HG03108 (cell line): ENCODE data around the gene PCSK1.
A peak's percentile ranks its signal among the peaks of the same experiment; 100 is the strongest.

Experiments used
- ATAC-seq: cut with Tn5 transposase; IDR thresholded peaks from one replicate; pipeline ENCODE4 v1.9.1; 2021; ENCODE audit warnings: moderate library complexity; ENCODE audit not compliant: unreplicated experiment

PCSK1 gene

GRCh38 chr5:96433066-96433447, at the start of gene PCSK1:
Gene PCSK1 (minus strand): TSS chr5:96433248. CDS start chr5:96433042, 206 bp downstream.
- ATAC-seq = no peak

DNA sequence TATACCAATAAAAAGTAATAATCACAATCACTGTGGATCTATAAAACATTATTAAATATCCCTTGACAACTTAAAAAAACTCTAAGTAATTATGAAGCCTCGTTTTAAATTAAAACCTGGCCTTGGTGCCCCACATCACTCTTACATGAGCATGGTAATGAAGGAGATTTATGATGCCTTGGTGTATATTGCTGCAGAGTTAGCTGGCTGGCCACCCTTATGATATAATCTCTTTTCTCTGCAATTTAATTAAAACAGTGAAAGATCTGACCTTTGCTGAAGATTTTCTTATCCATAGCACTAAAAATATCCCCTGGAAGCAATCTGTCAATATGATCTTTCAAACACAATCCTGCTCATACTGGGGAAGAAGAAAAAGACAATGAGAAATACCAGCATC, 48.8 kb upstream of the PCSK1 start:
- ATAC-seq = no peak

- no peak for ATAC-seq
Observed at GRCh38 chr5:96481009-96481786, 48.1 kb upstream of the PCSK1 start.

DNA sequence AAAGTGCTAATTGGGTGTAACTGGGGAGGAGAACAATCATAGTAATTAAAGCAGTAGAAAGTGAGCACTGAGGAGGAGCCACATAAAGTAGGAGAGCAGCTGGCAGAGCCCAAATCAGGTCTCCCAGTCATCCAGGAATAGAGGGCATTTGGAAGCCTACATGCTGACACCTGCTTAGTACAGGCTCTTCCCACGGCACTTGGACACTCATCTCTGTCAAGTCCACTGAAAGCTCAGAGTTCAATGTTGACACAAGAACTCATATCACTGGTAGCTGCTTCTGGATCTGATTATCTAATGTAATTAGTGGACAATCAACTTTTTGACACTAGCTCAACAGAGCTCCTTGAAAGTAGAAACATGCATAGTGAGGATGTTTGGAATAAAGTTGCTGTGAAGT, 45.9 kb upstream of the PCSK1 start:
- no peak for ATAC-seq

DNA sequence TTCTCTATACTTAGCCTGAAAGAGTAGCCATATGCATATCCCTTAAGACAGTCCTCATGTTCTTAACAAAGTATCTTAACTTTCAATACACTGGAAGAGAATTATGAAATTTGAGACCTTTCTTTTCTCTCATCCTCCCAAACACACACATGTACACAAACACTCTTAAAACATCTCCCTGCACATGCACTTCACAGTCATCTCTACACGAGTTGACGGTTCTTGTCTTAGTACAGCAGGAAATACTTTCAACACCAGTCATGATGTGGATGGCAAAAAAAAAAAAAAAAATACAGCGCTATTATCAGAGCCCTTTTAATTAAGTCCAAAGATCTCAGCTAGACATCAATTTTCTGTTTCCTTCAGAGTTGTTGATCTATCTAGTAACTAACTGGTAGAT, 43.6 kb upstream of the PCSK1 start:
- ATAC-seq = no peak

- ATAC-seq = no peak
Observed at GRCh38 chr5:96474073-96474472, 41.0 kb upstream of the PCSK1 start.

DNA sequence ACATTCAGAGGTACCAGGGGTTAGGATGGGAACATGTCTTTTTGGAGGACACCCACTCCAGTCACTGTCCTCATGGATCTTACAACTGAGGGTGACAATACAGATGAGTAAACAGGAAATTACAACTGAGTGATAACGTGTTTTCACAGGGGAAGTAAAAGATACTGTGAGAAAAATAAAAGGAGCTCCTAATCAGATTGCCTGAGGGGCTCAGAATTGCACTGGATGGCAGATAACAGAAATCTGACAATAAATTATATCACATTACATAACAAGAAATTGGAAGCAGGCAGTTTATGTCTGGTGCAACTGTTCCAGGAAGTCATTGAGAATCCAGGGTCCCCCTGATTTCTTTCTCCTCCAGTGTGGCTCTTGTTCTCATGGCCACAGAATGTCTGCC, 40.1 kb upstream of the PCSK1 start:
- no peak for ATAC-seq

DNA sequence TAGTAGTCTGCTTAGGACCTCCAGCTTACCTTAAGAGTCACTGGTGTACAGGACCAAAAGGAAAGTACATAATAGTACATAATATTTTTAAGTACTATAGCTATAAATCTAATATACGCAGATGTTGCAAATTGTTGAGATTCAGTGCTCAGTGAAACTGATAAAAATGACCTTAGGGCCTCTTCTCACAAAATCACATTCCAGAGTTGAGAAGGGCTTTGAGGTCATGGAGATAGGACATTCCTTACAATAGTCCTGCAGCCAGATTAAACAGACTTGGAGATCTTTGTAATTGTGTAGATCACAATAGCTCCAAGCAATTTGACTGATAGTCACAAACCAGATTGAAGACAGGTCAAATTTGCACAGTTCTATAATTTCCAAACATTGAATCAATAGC, 37.7 kb upstream of the PCSK1 start:
- no peak for ATAC-seq

DNA sequence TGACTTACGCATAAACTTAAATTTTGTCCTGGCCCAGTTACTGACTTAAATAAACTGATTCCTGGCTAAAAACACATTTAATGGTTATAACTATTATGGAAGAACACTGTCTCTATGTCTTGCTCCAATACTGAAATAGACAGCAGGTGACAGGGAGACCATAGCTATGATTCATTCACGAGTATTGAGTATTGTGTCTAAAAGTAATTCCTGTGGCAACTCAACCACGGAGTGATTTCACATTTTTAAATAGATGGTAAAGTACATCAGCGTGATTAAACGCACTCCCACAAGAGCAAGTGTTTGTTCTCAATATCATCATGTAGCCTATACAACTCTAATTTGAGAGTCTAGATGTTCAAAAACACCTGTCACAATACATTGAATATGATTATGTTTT, 35.9 kb upstream of the PCSK1 start:
- ATAC-seq = no peak

GRCh38 chr5:96463091-96463490, 30.0 kb upstream of the PCSK1 start:
- no peak for ATAC-seq

GRCh38 chr5:96459313-96460121, 26.5 kb upstream of the PCSK1 start:
- ATAC-seq = no peak

DNA sequence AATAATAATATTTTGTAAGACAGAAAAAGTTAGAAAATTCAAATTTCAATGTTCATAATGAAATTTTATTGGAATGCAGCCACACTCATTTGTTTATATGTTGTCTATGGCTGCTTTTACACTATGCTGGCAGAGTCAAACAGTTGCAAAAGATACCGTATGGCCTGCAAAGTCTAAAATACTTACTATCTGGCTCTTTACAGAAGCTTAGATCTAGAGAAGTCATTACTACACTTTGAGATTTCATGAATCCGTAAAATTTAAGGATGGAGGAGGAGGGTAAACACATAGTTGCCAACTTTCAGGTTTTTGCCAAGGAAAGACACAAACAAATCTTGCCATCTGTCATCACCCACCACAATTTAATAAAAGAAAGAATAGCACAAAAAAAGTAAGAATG, 25.1 kb upstream of the PCSK1 start:
- ATAC-seq = no peak

DNA sequence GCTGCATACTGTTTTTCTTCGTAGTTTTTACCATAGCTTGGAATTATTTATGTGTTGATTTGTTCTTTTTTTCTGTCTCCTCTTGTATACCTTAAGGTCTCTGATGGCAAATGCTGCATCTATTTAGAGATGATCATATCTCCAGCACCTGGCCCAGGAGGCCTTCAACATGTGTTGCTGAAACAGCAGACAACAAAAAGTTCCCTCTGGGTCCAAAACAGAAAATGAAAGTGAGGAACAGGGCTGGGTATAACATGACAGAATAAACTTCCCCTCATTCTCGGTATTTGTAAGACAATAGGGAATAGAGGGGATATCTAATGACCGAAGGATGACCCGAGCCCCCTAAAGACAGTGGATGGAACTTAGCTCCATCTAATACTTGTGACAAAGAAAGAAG, 22.7 kb upstream of the PCSK1 start:
- ATAC-seq = no peak

GRCh38 chr5:96453394-96453793, 20.3 kb upstream of the PCSK1 start:
- no peak for ATAC-seq

DNA sequence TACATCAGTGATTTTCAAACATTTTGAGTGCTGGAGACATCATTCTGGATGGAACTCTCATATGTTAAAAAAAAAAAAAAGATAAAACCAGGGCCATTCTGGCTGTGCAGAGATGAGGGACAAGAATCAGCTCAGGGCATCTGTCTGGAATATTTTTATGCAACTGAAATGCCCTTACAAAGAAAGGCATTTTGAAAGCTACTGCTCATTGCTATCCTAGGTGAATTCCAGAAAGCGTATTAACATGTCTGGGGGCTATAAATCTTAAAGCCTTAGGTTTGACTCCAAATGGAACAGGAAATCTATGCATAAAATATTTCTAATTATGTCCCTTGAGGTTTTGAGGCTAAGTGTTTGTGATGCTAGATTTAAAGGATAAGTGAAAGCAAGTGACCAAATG, 14.9 kb upstream of the PCSK1 start:
- ATAC-seq = no peak

- ATAC-seq = no peak
Observed at GRCh38 chr5:96440185-96440538, 7.1 kb upstream of the PCSK1 start.

GRCh38 chr5:96439477-96440184, 6.6 kb upstream of the PCSK1 start:
- peak; percentile 93 for ATAC-seq

DNA sequence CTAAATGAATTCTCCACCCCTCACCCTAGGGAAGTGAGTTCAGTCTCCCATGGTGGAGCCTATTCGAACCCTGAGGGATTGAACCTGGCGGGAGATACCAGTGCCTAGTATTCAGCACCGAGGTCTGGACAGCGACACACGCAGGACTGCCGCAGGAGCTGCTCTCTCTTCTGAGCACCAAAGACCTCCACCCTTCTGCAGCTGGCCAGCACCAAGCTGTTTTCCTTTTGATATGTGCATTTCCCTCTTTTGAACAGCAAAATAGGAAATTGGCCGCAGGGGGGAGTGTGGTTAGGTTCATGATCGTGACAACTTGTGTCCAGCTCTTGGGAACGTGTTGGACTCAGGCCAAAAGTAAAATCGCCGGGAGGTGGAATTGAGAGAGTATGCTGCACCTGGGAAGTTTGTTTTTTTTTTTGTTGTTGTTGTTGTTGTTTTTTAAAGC, 1.2 kb upstream of the PCSK1 start:
- ATAC-seq = no peak

DNA sequence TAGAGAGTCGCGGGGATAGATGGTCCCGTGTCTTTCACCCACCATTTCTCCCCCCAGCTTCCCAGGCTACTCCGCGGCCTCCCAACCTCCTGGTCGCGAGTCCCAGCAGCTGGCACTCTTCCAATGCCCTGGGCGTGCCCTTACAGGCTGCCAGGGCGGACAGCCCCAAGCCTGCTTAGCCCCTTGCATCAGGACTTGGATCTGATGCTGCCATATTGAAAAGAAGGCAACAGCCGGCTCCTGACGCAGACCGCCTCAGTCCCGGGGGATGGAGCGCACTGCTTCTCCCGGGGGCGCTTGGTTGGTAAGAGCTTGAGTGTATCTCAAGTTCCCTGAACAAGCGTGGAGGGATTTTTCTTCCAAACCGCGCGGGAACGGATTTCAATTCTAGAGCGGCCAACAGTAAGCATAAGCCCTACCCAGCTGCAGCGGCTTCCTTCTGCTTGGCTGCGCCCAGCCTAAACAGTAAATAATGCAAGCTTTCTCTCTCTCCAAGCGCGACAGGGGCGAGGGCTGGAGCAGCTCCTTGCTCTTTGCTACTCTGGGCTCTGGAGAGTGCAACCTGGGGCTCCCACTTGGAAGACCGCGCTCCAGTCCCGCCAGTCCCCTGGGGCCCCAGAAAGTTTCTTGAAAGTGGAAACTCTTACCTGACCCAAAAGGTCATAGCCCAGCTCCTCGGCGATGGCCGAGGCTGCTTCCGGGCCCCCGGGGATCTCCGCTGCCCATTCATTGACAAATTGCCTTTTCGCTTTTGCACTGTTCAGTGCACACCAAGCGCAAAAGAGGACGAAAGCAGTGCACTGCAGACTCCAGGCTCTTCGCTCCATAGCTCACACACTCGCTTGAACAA, 607 bp downstream of the PCSK1 start:
- ATAC-seq = no peak

DNA sequence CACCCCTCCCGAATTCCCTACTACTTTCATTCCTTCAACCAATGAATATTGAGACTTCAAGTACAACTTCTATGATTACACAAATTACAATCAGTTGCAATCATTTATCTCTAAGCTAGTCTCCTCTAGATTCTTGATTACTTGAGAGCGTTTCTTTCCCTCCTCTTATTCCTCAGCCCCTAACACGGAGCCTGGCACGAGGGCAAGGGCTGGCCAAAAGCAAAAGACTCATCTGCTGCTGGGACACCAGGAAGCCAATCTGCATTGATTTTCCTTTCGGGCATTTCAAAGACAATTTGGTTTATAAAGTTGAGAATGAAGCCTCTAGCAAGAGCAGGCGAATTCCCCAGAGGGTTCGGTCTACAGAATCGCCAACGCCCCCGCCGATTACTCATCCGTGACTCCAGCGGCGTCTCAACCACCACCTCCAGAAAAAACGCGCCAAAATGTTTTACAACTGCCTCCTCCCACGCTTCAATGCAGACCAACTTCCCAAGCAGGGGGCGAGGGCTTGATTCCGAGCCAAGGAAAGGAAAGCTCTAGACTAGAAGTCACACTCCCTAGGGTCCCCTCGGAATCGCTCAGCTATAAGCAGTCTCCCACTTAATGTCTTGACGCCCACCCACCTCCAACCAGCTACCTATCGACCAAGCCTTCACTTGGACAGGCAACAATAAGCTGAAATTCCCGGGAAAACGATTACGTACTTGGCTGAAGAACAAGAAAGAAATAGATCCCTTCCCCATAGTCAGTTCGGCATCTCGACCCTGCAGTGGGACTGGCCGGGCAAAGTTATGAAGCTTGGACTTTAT, 1.5 kb downstream of the PCSK1 start:
- no peak for ATAC-seq
